Smooth muscle cell (in vitro differentiated cells): ENCODE measurements around the gene RAI1. TPM values are rescaled to one million over a fixed set of nuclear protein-coding genes. Genes with fewer than 3 reads are reported as not detected.

Experiments used
- DNase-seq: peaks from one replicate; lab custom pipeline; 2025; ENCODE audit not compliant: unreplicated experiment; lab: John Stamatoyannopoulos, UW
- H2AFZ ChIP-seq: fragments of 200-600 bp; sonication (generic); 2 replicates; pipeline ENCODE4 v1.6.0; 2016; ENCODE audit warnings: antibody characterized with exemption, low read depth, mild to moderate bottlenecking
- H3F3A ChIP-seq: fragments of 200-600 bp; sonication (generic); 2 replicates; pipeline ENCODE4 v1.6.0; 2017; ENCODE audit warnings: antibody characterized with exemption, low read depth
- H3K27ac ChIP-seq: fragments of 200-600 bp; sonication (generic); 2 replicates; pipeline ENCODE4 v1.5.1; 2016; ENCODE audit warnings: low read depth, mild to moderate bottlenecking
- H3K27me3 ChIP-seq: fragments of 200-600 bp; sonication (generic); 2 replicates; pipeline ENCODE4 v1.6.1; 2016; ENCODE audit warnings: low read depth, mild to moderate bottlenecking
- H3K36me3 ChIP-seq: fragments of 200-600 bp; sonication (generic); 2 replicates; pipeline ENCODE4 v1.5.1; 2016; ENCODE audit warnings: low read depth
- H3K4me1 ChIP-seq: fragments of 200-600 bp; sonication (generic); 2 replicates; pipeline ENCODE4 v1.5.1; 2016; ENCODE audit warnings: low read depth
- H3K4me2 ChIP-seq: fragments of 200-600 bp; sonication (generic); 2 replicates; pipeline ENCODE4 v1.6.0; 2016; ENCODE audit warnings: mild to moderate bottlenecking
- H3K4me3 ChIP-seq: fragments of 200-600 bp; sonication (generic); 2 replicates; pipeline ENCODE4 v1.5.1; 2016; ENCODE audit warnings: mild to moderate bottlenecking
- H3K79me2 ChIP-seq: fragments of 200-600 bp; sonication (generic); 2 replicates; pipeline ENCODE4 v1.6.0; 2016; ENCODE audit warnings: low read depth, mild to moderate bottlenecking
- H3K9ac ChIP-seq: fragments of 200-600 bp; sonication (generic); 2 replicates; pipeline ENCODE4 v1.6.0; 2016; ENCODE audit warnings: low read depth
- H3K9me3 ChIP-seq: fragments of 200-600 bp; sonication (generic); replicated peaks from 2 replicates; pipeline ENCODE4 v1.5.1; 2016; ENCODE audit warnings: low read depth
- H4K20me1 ChIP-seq: fragments of 200-600 bp; sonication (generic); 2 replicates; pipeline ENCODE4 v1.6.0; 2016; ENCODE audit warnings: low read depth
- WGBS: methylation state at CpG from one replicate; pipeline ENCODE4 v1.1.7; 2016; ENCODE audit warnings: low lambda C conversion rate; 5-methylcytosine and 5-hydroxymethylcytosine counted together
- polyA plus RNA-seq: library from polyadenylated mRNA; unstranded; fragments of >200 nt; fragmentation: Nextera tagmentation; extraction: Ambion mirVana; gene quantifications from 2 replicates; pipeline ENCODE4 v1.2.1, GENCODE V29; 2016
- total RNA-seq: library from RNA; depleted of rRNA; stranded (reverse); fragments of >200 nt; gene quantifications from 2 replicates; pipeline ENCODE4 v1.2.3, GENCODE V29; 2014
- TF ChIP-seq, protein P1 (sequence below): fragments of 200-600 bp; sonication (generic); IDR thresholded peaks from 2 replicates; pipeline ENCODE4 v1.5.1; 2017; ENCODE audit warnings: borderline replicate concordance, mild to moderate bottlenecking, antibody characterized with exemption; ENCODE audit not compliant: insufficient read depth, poor library complexity, severe bottlenecking

RAI1 gene
- total and polyA plus RNA-seq, 2 experiments from 2014 or later: 11.1 to 17.6 TPM

DNA sequence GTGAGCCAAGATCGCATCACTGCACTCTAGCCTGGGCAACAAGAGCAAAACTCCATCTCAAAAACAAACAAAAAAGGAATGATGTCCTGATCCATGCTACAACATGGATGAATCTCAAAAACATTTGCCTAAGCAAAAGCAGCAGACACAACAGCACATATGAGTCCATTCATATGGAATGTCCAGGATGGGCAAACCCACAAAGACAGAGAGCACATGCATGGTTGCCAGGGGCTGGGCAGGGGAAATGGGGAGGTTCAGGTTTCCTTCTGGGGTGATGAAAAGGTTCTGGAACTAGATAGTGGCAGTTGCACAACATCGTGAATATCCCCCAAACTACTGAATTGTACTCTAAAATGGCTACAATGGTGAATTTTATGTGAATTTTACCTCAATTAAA is 35.3 kb upstream of the RAI1 start:
- TF ChIP-seq, protein P1, sequence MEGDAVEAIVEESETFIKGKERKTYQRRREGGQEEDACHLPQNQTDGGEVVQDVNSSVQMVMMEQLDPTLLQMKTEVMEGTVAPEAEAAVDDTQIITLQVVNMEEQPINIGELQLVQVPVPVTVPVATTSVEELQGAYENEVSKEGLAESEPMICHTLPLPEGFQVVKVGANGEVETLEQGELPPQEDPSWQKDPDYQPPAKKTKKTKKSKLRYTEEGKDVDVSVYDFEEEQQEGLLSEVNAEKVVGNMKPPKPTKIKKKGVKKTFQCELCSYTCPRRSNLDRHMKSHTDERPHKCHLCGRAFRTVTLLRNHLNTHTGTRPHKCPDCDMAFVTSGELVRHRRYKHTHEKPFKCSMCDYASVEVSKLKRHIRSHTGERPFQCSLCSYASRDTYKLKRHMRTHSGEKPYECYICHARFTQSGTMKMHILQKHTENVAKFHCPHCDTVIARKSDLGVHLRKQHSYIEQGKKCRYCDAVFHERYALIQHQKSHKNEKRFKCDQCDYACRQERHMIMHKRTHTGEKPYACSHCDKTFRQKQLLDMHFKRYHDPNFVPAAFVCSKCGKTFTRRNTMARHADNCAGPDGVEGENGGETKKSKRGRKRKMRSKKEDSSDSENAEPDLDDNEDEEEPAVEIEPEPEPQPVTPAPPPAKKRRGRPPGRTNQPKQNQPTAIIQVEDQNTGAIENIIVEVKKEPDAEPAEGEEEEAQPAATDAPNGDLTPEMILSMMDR: no peak
- H3K36me3 ChIP-seq: no peaks in the 10 kb centered on the region
- H3K27ac ChIP-seq: no peak overlapping the region
- H2AFZ ChIP-seq: no peak overlapping the region
- no peaks in the 10 kb centered on the region for H3K4me1 ChIP-seq
- 82% methylated on average over 2 of the region's 2 CpGs for WGBS
- H3K9me3 ChIP-seq: no peaks in the 10 kb centered on the region
- peaks cover 4% of the 10 kb centered on the region for H3F3A ChIP-seq
- H4K20me1 ChIP-seq: no peaks in the 10 kb centered on the region
- no peak overlapping the region for H3K4me2 ChIP-seq
- DNase-seq: no peak
- H3K4me3 ChIP-seq: no peak overlapping the region
- no peaks in the 10 kb centered on the region for H3K79me2 ChIP-seq
- H3K27me3 ChIP-seq: no peaks in the 10 kb centered on the region
- no peak overlapping the region for H3K9ac ChIP-seq

DNA sequence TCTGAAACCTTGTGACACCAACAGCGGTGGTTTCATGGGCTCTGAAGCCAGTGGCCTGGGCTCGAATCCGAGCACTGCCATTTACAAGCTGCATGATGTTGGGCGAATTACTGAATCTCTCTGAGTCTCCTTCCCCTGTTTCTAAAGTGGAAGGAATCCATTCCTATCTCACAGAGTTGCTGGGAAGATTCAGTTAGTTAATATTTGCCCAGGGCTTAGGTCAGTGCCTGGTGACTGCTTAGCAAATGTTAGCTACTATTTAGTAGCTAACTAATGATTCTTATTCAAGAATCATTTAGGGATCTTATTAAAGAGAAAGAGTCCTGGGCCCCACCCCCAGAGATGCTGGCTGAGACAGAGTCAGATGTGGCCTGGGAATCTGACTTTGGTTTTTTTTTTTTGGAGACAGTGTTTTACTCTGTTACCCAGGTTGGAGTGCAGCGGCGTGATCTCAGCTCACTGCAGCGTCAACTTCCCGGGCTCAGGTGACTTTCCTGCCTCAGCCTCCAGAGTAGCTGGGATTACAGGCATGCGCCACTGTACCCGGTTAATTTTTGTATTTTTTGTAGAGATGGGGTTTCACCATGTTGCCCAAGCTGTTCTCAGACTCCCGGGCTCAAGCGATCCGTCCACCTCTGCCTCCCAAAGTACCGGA is 33.6 kb upstream of the RAI1 start:
- H3K4me1 ChIP-seq: no peaks in the 10 kb centered on the region
- H3K4me2 ChIP-seq: no peak overlapping the region
- H3K9ac ChIP-seq: no peak overlapping the region
- no peak for DNase-seq
- H2AFZ ChIP-seq: no peak overlapping the region
- H4K20me1 ChIP-seq: no peaks in the 10 kb centered on the region
- 89% methylated on average over 14 of the region's 14 CpGs for WGBS
- H3K9me3 ChIP-seq: no peaks in the 10 kb centered on the region
- H3K36me3 ChIP-seq: no peaks in the 10 kb centered on the region
- peaks cover 4% of the 10 kb centered on the region for H3F3A ChIP-seq
- no peaks in the 10 kb centered on the region for H3K27me3 ChIP-seq
- TF ChIP-seq, protein P1: no peak
- H3K4me3 ChIP-seq: no peak overlapping the region
- no peaks in the 10 kb centered on the region for H3K79me2 ChIP-seq
- no peak overlapping the region for H3K27ac ChIP-seq

DNA sequence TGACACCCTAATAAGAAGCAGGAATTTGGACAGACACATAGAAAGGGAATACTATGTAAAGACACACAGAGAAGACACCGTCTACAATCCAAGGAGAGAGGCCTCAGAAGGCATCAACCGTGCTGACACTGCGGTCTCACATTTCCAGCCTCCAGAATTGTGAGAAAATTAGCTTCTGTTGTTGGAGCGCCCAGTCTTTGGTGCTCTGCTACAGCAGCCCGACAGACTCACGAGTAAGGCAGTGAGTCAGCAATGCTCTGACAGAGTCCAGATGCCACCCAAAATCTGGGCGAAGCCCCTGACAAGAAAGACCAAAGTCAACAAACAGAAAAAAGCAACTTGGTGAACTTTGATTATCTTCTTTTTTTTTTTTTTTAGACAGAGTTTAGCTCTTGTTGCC is 32.5 kb upstream of the RAI1 start:
- Histone ChIP-seq H4K20me1 (no peaks in the 10 kb centered on the region), H3K27ac (peak overlapping the region; percentile 16), H3K79me2 (no peaks in the 10 kb centered on the region), H3K4me2 (peak overlapping the region; percentile 18), H3K9ac (no peak overlapping the region), H3K27me3 (no peaks in the 10 kb centered on the region), H3K4me3 (no peak overlapping the region), H3K9me3 (no peaks in the 10 kb centered on the region), H2AFZ (peak overlapping the region; percentile 21), H3F3A (peaks cover 4% of the 10 kb centered on the region), H3K4me1 (no peaks in the 10 kb centered on the region), H3K36me3 (no peaks in the 10 kb centered on the region)
- WGBS: 4% methylated on average over 7 of the region's 7 CpGs
- TF ChIP-seq, protein P1: no peak
- no peak for DNase-seq

DNA sequence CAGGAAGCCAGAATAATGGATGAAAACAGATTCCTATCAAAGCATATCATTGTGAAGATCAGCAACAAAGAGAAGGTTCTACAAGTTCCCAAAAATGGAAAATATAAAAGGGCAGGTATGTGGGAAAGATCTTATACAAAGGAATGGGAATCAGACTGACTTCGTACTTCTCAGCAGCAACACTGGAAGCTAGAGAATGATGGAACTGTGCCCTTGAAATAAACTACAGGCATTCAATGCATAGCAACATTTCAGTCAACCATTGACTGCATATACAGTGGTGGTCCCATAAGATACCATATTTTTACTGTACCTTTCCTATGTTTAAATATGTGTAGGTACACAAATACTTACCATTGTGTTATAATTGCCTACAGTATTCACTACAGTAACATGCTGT is 30.3 kb upstream of the RAI1 start:
- Histone ChIP-seq H3K79me2 (no peaks in the 10 kb centered on the region), H3K27me3 (no peaks in the 10 kb centered on the region), H3K4me1 (no peaks in the 10 kb centered on the region), H3K27ac (no peak overlapping the region), H3F3A (peaks cover 4% of the 10 kb centered on the region), H4K20me1 (no peaks in the 10 kb centered on the region), H3K36me3 (no peaks in the 10 kb centered on the region), H3K9ac (no peak overlapping the region), H3K9me3 (no peaks in the 10 kb centered on the region), H2AFZ (no peak overlapping the region), H3K4me2 (no peak overlapping the region), H3K4me3 (no peak overlapping the region)
- no peak for DNase-seq
- TF ChIP-seq, protein P1: no peak
- WGBS: 87% methylated on average over 1 of the region's 1 CpG
